HG03159 (cell line): ENCODE data around the gene REXO1.
A peak's percentile ranks its signal among the peaks of the same experiment; 100 is the strongest.

Experiments
- ATAC-seq: cut with Tn5 transposase; IDR thresholded peaks from one replicate; pipeline ENCODE4 v1.9.1; 2021; ENCODE audit warnings: mild to moderate bottlenecking, moderate library complexity; ENCODE audit not compliant: unreplicated experiment

REXO1 gene

GRCh38 chr19:1851654-1852580 is 3.6 kb upstream of the REXO1 start:
- no peak for ATAC-seq

- no peak for ATAC-seq
These were observed 2.7 kb upstream of the REXO1 start for GRCh38 chr19:1850809-1851653.

GRCh38 chr19:1849886-1850398 is 1.7 kb upstream of the REXO1 start:
- no peak for ATAC-seq

GRCh38 chr19:1849132-1849474 is 820 bp upstream of the REXO1 start:
- no peak for ATAC-seq

- ATAC-seq = peak; percentile 14
These were observed 442 bp downstream of the REXO1 start for GRCh38 chr19:1847684-1848398.

- no peak for ATAC-seq
These were observed 967 bp downstream of the REXO1 start for GRCh38 chr19:1847348-1847683.

GRCh38 chr19:1846517-1847204 is 1.6 kb downstream of the REXO1 start:
- ATAC-seq = no peak

- no peak for ATAC-seq
These were observed 2.6 kb downstream of the REXO1 start for GRCh38 chr19:1845642-1846041.

GRCh38 chr19:1845125-1845515 is 3.2 kb downstream of the REXO1 start:
- ATAC-seq = no peak

GRCh38 chr19:1844513-1845124 is 3.7 kb downstream of the REXO1 start:
- ATAC-seq = no peak

- ATAC-seq = no peak
These were observed 4.5 kb downstream of the REXO1 start for GRCh38 chr19:1843646-1844394.

GRCh38 chr19:1843116-1843515 is 5.2 kb downstream of the REXO1 start:
- ATAC-seq = no peak

GRCh38 chr19:1841209-1841924 is 6.9 kb downstream of the REXO1 start:
- ATAC-seq = no peak

GRCh38 chr19:1840541-1841115 is 7.7 kb downstream of the REXO1 start:
- ATAC-seq = no peak

GRCh38 chr19:1839658-1840540 is 8.4 kb downstream of the REXO1 start:
- no peak for ATAC-seq

- ATAC-seq = no peak
These were observed 10.6 kb downstream of the REXO1 start for GRCh38 chr19:1837625-1838105.

- ATAC-seq = no peak
These were observed 11.1 kb downstream of the REXO1 start for GRCh38 chr19:1837222-1837565.
